Measurements from ENCODE around the gene MIOS.

MIOS gene

DNA sequence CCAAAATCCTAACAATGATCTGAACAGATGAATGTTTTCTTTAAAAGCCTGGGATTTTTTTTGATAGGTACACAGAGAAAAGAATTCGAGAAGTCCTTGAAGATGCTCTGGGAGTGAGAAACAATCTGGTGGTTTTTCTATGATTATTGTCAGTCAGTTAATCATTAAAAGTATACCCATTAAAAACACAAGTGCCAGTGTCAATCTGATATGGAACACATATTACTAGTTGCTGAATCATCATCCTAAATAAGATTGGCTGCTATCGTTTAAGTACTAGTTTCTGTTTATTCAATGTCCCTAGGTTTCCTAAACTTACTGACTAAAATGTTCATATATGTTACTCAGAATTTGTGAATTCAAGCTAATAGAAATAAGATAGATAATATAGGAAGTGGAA lies 47.2 kb upstream of the MIOS start:
- H3K4me1 ChIP-seq (ENCODE audit: low read length), result no peaks in the 10 kb centered on the region
- H3K4me3 ChIP-seq (ENCODE audit: low read length), result no peak overlapping the region
- no peaks in the 10 kb centered on the region for H3K27me3 ChIP-seq (replicated peaks; ENCODE audit: insufficient read depth, low read length)
- no peaks in the 10 kb centered on the region for H3K79me2 ChIP-seq (ENCODE audit: low read length)
- no peak overlapping the region for H2AFZ ChIP-seq (ENCODE audit: low read length)
- no peak for DNase-seq
- H3K9me3 ChIP-seq (replicated peaks; ENCODE audit: insufficient read depth, low read length), result no peaks in the 10 kb centered on the region
- H3K4me2 ChIP-seq (ENCODE audit: low read depth, low read length), result no peak overlapping the region
- no peaks in the 10 kb centered on the region for H3K36me3 ChIP-seq (replicated peaks; ENCODE audit: insufficient read depth, low read length)
- H3K9me2 ChIP-seq (replicated peaks; ENCODE audit: insufficient read depth, low read length), result no peaks in the 10 kb centered on the region
- TF ChIP-seq EZH2 (optimal IDR thresholded peaks at IDR 0.05; ENCODE audit: low read depth, low read length), result no peak
- no peak for TF ChIP-seq EZH2phosphoT487 (IDR thresholded peaks at IDR 0.05; ENCODE audit: low read length)
- TF ChIP-seq, protein P1, sequence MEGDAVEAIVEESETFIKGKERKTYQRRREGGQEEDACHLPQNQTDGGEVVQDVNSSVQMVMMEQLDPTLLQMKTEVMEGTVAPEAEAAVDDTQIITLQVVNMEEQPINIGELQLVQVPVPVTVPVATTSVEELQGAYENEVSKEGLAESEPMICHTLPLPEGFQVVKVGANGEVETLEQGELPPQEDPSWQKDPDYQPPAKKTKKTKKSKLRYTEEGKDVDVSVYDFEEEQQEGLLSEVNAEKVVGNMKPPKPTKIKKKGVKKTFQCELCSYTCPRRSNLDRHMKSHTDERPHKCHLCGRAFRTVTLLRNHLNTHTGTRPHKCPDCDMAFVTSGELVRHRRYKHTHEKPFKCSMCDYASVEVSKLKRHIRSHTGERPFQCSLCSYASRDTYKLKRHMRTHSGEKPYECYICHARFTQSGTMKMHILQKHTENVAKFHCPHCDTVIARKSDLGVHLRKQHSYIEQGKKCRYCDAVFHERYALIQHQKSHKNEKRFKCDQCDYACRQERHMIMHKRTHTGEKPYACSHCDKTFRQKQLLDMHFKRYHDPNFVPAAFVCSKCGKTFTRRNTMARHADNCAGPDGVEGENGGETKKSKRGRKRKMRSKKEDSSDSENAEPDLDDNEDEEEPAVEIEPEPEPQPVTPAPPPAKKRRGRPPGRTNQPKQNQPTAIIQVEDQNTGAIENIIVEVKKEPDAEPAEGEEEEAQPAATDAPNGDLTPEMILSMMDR (IDR thresholded peaks at IDR 0.05; ENCODE audit: low read length), result no peak
- no peaks in the 10 kb centered on the region for H3F3A ChIP-seq (ENCODE audit: insufficient read depth, low read length)
- H3K27ac ChIP-seq (ENCODE audit: low read length), result no peak overlapping the region
- no peaks in the 10 kb centered on the region for H4K20me1 ChIP-seq (ENCODE audit: insufficient read depth, low read length)
- H3K9ac ChIP-seq (ENCODE audit: low read length), result no peak overlapping the region

DNA sequence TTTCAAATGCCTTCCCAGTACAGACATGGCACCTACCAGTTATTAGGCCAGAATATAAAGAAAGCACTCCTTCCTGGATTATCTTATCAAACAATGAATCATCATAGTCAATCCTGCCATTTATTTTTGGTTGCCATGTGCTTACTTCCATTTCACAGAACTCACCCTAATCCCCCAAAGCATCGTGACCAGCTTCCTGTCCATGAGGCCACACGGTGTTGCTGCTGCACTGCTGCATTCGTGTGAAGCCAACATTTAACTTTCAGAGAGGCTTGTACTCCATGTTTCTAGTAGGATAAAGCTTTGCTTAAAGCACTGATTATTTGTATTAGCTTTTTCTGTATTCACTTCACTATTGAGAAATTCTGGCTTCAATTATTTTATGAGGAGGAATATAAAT lies 45.4 kb upstream of the MIOS start:
- no peak overlapping the region for H3K9ac ChIP-seq (ENCODE audit: low read length)
- no peaks in the 10 kb centered on the region for H3F3A ChIP-seq (ENCODE audit: insufficient read depth, low read length)
- H3K4me1 ChIP-seq (ENCODE audit: low read length), result no peaks in the 10 kb centered on the region
- no peaks in the 10 kb centered on the region for H3K27me3 ChIP-seq (replicated peaks; ENCODE audit: insufficient read depth, low read length)
- H3K4me2 ChIP-seq (ENCODE audit: low read depth, low read length), result no peak overlapping the region
- H4K20me1 ChIP-seq (ENCODE audit: insufficient read depth, low read length), result no peaks in the 10 kb centered on the region
- no peaks in the 10 kb centered on the region for H3K79me2 ChIP-seq (ENCODE audit: low read length)
- no peak overlapping the region for H2AFZ ChIP-seq (ENCODE audit: low read length)
- H3K4me3 ChIP-seq (ENCODE audit: low read length), result no peak overlapping the region
- DNase-seq, result no peak
- no peak overlapping the region for H3K27ac ChIP-seq (ENCODE audit: low read length)
- H3K9me2 ChIP-seq (replicated peaks; ENCODE audit: insufficient read depth, low read length), result no peaks in the 10 kb centered on the region
- H3K36me3 ChIP-seq (replicated peaks; ENCODE audit: insufficient read depth, low read length), result no peaks in the 10 kb centered on the region
- TF ChIP-seq, protein P1 (IDR thresholded peaks at IDR 0.05; ENCODE audit: low read length), result no peak
- no peak for TF ChIP-seq EZH2phosphoT487 (IDR thresholded peaks at IDR 0.05; ENCODE audit: low read length)
- TF ChIP-seq EZH2 (optimal IDR thresholded peaks at IDR 0.05; ENCODE audit: low read depth, low read length), result no peak
- no peaks in the 10 kb centered on the region for H3K9me3 ChIP-seq (replicated peaks; ENCODE audit: insufficient read depth, low read length)

- no peak overlapping the region for H3K9ac ChIP-seq (ENCODE audit: low read length)
- H3K36me3 ChIP-seq (replicated peaks; ENCODE audit: insufficient read depth, low read length), result no peaks in the 10 kb centered on the region
- H3K9me3 ChIP-seq (replicated peaks; ENCODE audit: insufficient read depth, low read length), result no peaks in the 10 kb centered on the region
- H3K4me2 ChIP-seq (ENCODE audit: low read depth, low read length), result no peak overlapping the region
- no peaks in the 10 kb centered on the region for H3K4me1 ChIP-seq (ENCODE audit: low read length)
- no peak overlapping the region for H3K27ac ChIP-seq (ENCODE audit: low read length)
- H3K27me3 ChIP-seq (replicated peaks; ENCODE audit: insufficient read depth, low read length), result no peaks in the 10 kb centered on the region
- TF ChIP-seq EZH2 (optimal IDR thresholded peaks at IDR 0.05; ENCODE audit: low read depth, low read length) (no peak), EZH2phosphoT487 (IDR thresholded peaks at IDR 0.05; ENCODE audit: low read length) (no peak)
- TF ChIP-seq, protein P1 (IDR thresholded peaks at IDR 0.05; ENCODE audit: low read length), result no peak
- H4K20me1 ChIP-seq (ENCODE audit: insufficient read depth, low read length), result no peaks in the 10 kb centered on the region
- H3F3A ChIP-seq (ENCODE audit: insufficient read depth, low read length), result no peaks in the 10 kb centered on the region
- DNase-seq, result no peak
- no peaks in the 10 kb centered on the region for H3K79me2 ChIP-seq (ENCODE audit: low read length)
- H3K9me2 ChIP-seq (replicated peaks; ENCODE audit: insufficient read depth, low read length), result no peaks in the 10 kb centered on the region
- no peak overlapping the region for H2AFZ ChIP-seq (ENCODE audit: low read length)
- H3K4me3 ChIP-seq (ENCODE audit: low read length), result no peak overlapping the region
Measured at GRCh38 chr7:7522421-7522820, 44.3 kb upstream of the MIOS start.

Measured in MM.1S (cell line).